GM19324 (cell line): ENCODE measurements around the gene XK.

Source experiments
- ATAC-seq: cut with Tn5 transposase; IDR thresholded peaks from one replicate; pipeline ENCODE4 v1.9.1; 2021; ENCODE audit warnings: mild to moderate bottlenecking, moderate library complexity; ENCODE audit not compliant: unreplicated experiment, low FRiP score

Gene XK

GRCh38 chrX:37677765-37678164 lies 7.8 kb upstream of the XK start:
- peak; percentile 79 for ATAC-seq

GRCh38 chrX:37678574-37678973 lies 7.0 kb upstream of the XK start:
- ATAC-seq: no peak

GRCh38 chrX:37679230-37679629 lies 6.4 kb upstream of the XK start:
- no peak for ATAC-seq

- no peak for ATAC-seq
Measured at GRCh38 chrX:37679888-37680287, 5.7 kb upstream of the XK start.

DNA sequence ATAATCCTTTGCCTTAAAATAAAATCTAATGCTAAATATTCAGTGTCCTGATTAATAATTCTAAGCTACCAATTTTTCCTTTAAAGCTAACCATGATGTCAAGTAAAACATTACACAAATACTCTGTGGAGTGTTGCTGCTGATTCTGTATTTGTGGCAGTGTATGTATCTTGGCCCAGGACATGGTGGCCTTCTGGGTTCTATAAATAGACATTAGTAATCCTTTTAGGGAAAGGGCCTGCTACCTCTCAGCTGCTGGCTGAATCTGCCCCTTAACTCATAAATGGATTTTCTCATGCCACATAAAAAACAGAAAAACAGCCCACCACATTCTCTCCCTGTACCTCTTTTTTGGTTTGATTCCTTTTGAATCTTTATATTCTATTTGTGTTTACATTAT lies 1.2 kb upstream of the XK start:
- ATAC-seq: no peak

GRCh38 chrX:37684973-37685372 lies 618 bp upstream of the XK start:
- no peak for ATAC-seq

DNA sequence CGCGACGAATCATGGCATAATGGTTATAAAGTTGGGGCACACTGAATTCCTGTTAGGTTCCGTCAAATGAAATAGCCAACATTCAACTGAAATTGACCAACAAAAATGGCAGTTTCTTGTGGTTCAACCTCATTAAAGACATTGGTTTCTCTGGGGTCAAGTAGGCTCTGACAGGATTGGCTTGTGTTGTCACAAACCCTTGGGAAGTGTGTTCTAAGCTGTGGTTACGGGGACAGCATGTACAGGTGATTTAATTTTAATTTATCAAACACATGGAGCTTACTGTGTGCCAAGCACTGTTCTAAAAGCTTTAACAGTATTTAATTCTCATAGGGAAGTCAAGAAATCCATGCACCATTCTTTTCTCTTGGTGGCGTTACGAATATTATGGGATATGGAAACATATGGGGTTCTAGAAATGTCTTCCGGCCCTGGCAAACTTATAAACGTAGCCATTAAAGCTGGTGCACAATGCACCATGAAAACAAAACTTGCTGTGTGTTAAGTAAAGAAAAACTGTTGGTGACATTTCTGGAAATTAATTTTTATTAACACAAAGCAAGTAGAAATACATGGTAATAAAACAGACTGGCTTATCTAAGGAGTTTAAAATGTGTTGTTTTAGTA lies 891 bp downstream of the XK start:
- ATAC-seq: no peak

- ATAC-seq: no peak
Measured at GRCh38 chrX:37686996-37687395, 1.4 kb downstream of the XK start.

DNA sequence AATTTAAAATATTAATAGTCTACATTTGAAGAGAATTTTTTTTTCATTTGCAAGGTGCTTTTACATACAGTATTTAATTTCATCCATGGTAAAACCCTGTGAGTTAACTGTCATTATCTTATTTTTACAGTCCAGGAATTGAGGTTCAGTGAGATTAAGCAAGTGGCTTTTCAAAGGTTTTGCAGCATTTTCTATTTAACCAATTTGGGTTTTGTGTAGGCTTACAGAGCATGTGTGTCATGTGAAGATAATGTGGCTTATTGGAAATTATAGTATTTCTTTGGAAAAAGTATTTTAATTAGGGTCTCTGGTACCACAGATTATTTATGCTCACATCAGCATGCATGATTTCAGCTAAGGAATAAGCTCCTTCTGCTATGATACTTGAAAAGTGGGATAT lies 4.5 kb downstream of the XK start:
- ATAC-seq: no peak

GRCh38 chrX:37692918-37693317 lies 7.3 kb downstream of the XK start:
- no peak for ATAC-seq

- ATAC-seq: no peak
Measured at GRCh38 chrX:37697169-37697760, 11.7 kb downstream of the XK start.

- no peak for ATAC-seq
Measured at GRCh38 chrX:37701588-37701987, 16.0 kb downstream of the XK start.

GRCh38 chrX:37711991-37712390 lies 26.4 kb downstream of the XK start:
- ATAC-seq: no peak

GRCh38 chrX:37712458-37712857 lies 26.9 kb downstream of the XK start:
- ATAC-seq: no peak

DNA sequence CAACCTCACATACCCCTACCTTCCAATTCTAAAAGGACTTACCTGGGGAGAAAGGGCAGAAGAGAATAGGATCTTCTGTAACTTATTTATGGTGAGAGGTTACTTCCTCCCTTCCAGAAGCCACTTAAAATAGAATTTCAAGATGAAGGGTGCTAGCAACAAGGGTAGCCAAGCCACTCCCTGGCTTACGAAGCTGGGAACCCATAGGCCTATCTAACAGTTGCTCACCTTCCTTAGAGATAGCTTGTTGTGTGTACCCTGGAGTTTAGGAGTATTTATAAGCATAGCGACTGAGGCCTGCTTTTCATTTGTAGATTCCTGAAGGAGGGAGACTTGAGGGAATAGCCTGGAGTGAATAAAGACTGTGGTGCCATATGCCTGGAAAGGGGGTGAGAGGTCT lies 28.9 kb downstream of the XK start:
- ATAC-seq: no peak

DNA sequence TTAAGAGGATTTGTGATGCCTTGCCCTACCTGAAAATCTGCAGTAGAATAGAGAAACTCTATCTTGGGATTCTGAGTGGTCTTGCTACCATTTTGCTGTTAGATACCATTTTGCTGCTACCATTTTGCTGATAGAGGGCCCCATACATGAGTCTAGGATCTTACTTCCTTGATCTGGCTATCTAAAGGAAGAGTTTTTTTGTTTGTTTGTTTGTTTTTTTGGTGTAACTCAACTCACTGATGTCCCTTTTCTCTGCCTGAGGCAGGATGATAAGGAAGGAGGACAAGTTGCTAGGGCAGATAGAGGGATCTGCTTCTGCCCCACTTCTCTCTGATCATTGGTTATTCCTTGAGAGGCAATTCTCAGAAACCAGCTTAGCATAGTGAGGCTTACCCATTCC lies 31.0 kb downstream of the XK start:
- ATAC-seq: no peak

- ATAC-seq: no peak
Measured at GRCh38 chrX:37717708-37718107, 32.1 kb downstream of the XK start.

DNA sequence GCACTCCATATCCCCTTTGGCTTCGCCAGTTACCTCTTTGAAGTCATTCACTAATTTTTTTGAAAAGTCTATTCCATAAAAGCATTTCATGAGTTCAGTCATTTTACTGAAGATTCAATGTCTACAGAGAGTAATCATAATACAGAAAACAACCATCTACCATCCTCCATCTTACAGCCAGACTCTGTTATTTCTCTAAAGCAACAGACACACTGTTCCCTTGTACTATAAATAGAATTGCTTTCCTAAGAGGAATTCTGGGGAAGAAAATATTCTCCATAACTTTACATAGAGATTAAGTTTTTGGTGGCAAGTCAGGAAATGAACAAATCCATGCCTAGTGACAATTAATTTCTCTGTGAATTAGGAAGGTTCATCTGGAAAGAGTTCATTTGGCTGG lies 37.0 kb downstream of the XK start:
- ATAC-seq: no peak

DNA sequence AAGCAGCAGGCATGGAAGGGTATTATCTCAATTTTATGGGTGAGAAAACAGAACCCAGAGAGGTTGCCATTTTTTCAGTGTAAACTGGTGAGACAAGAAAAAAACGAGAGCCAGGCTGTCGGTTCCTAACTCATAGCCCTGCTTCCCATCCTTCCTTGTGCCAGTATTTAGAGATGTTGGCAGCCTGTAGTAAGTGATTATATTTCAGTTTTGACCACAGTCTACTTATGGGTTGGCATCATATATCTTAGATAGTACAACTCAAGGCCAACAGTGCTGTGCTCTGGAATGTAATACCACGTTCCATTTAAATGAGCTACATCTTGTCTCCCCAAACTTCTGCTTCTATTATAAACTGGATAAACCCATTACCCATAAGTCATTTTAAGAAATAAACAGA lies 40.8 kb downstream of the XK start:
- no peak for ATAC-seq

- ATAC-seq: peak; percentile 71
Measured at GRCh38 chrX:37745354-37745753, 59.8 kb downstream of the XK start.

- peak; percentile 29 for ATAC-seq
Measured at GRCh38 chrX:37745835-37746217, 60.2 kb downstream of the XK start.

DNA sequence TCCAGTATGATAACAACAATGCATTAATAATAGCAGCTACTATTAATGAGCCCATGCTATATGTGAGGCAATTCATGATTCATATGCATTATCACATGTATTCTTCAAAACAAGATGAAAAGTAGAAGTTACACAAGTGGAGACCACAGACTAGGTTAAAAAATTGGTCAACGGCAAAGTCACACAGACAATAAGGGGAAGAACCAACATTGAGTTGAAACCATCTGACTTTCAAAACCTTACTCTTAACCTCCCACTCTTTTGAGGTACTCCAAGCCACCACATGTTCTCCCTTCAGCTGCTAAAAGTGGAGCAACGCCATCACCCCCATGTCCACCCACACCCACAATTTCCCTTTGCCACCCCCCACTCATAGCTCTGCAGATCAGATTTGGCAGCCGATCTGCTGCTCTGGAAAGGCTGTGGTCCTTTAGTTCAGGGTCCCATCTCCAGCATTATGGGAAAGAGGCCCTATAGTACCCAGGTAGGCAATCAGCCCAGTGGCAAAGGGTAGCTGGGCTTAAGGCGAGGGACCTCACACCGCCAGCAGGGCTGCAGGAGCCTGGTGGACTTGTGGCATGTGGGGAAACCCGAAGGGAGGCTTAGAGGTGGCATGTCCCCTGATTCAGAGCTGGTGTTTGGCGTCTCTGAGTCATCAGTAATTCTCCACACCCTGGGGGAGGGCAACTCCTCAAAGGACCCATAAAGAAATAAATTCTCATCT lies 60.8 kb downstream of the XK start:
- ATAC-seq: peak; percentile 79
